Aorta (tissue), 5 donors: ENCODE measurements around the gene RAB3GAP1. TPM values are rescaled to one million over a fixed set of nuclear protein-coding genes. Genes with fewer than 3 reads are reported as not detected.
"Not testable (repeated sequence)": the region's sequence is repeated elsewhere in the genome, so short reads cannot be mapped to it uniquely, and the experiment has no call there.

Source experiments
- ATAC-seq: fragments of 200-7000 bp; cut with Tn5 transposase; one replicate; pipeline ENCODE4 v1.9.1; 2022; ENCODE audit warnings: moderate library complexity; ENCODE audit not compliant: low FRiP score
- DNase-seq, 2 donors: peaks; one replicate each; pipeline ENCODE4 v3.0.0-alpha.2; 2020
- H3K27ac ChIP-seq, 2 donors: one replicate each; pipeline ENCODE4 v1.5.1; 2013; ENCODE audit warnings: low read length in 2 of 2, mild to moderate bottlenecking in 2 of 2, moderate library complexity in 2 of 2, control low read depth in 1 of 2, inconsistent platforms in 1 of 2, low read depth in 1 of 2
- H3K27me3 ChIP-seq, 2 donors: one replicate each; pipeline ENCODE4 v1.6.1; 2013; ENCODE audit warnings: control low read depth in 1 of 2, low read length in 1 of 2, mild to moderate bottlenecking in 1 of 2, moderate library complexity in 1 of 2; ENCODE audit not compliant: insufficient read depth in 2 of 2, control insufficient read depth in 1 of 2
- H3K36me3 ChIP-seq, 2 donors: one replicate each; pipeline ENCODE4 v1.6.1; 2013; ENCODE audit warnings: control low read depth in 1 of 2, low read length in 1 of 2, mild to moderate bottlenecking in 1 of 2; ENCODE audit not compliant: insufficient read depth in 2 of 2, control insufficient read depth in 1 of 2
- H3K4me1 ChIP-seq, 2 donors: one replicate each; pipeline ENCODE4 v1.6.1; 2013; ENCODE audit warnings: low read length in 2 of 2, control low read depth in 1 of 2, mild to moderate bottlenecking in 1 of 2, moderate library complexity in 1 of 2; ENCODE audit not compliant: insufficient read depth in 2 of 2, control insufficient read depth in 1 of 2
- H3K4me3 ChIP-seq, 2 donors: one replicate each; pipeline ENCODE4 v1.5.1; 2013; ENCODE audit warnings: low read length in 2 of 2, control low read depth in 1 of 2, mild to moderate bottlenecking in 1 of 2
- H3K9me3 ChIP-seq: one replicate; pipeline ENCODE4 v1.6.1; 2013; ENCODE audit warnings: mild to moderate bottlenecking, low read length; ENCODE audit not compliant: control insufficient read depth
- WGBS, 2 donors: extraction: QIAGEN DNeasy Blood & Tissue Kit; methylation state at CpG; one replicate each; pipeline ENCODE4 v1.1.7; 2013; 5-methylcytosine and 5-hydroxymethylcytosine counted together
- intact Hi-C, 2 donors: fragments of 100-400 bp; cut with DNase I; formaldehyde crosslinking; loops; one replicate each; pipeline versions ENCODE4 v1.14.2 to v1.15.0; 2022
- polyA plus RNA-seq, 2 donors: library from polyadenylated mRNA; stranded (reverse); fragments of 200-250 nt; gene quantifications; one replicate each; pipeline ENCODE4 v1.2.3, GENCODE V29; 2013
- total RNA-seq, 2 donors: library from RNA; stranded (reverse); fragmentation: NEBNext Ultra II Directional; extraction: Animal tissue kit (Norgen Biotek cat#: 25700); gene quantifications; one replicate each; pipeline ENCODE4 v1.2.1, GENCODE V29; 2021
- donor health status: healthy with polysubstance abuse.
- donor health status: Bipolar disorder and iron deficiency.
- donor health status: DM: no; HTN: no; CAD: no.
- donor health status: DM: no; HTN: no; CAD: no.
- donor health status: DM: yes; HTN: yes; CAD: no.

The RAB3GAP1 gene
- total and polyA plus RNA-seq, 4 donors, result 30.2 to 86.1 (median 49.0) TPM

DNA sequence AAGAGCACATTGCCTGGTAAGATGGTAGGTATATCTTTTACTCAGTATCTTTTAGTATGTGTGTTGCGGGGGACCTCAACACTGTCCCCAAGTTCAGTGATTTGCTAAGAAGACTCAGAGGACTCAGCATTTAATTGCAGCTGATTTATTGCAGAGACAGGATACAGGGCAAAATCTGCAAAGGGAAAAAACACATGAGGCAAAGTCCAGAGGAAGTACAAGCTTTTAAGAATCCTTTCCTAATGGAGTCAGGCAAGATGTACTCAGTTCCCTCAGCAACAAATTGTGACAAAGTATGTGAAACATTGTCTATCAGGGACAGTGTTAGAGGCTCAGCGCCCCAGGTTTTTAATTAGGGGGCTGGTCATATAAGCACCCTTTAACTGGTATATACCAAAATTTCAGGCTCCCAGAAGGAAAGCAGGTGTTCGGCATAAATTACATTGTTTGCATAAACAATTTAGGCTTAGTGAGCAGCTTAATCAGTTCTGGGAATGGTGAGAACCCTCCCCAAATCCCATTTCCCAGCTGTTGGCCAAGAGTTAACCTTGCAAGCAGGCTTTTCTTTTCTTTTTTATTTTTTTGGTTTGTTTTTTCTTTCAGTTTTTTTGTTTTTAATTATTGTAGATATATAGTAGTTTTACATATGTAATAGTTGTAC is 41.7 kb downstream of the RAB3GAP1 start:
- WGBS, 2 donors, result 95 to 98% methylated on average over 3 of the region's 3 CpGs
- intact Hi-C loops, result no loop called here
- no peaks in the 10 kb centered on the region for H3K9me3 ChIP-seq
- no peak overlapping the region for H3K4me3 ChIP-seq
- H3K4me1 ChIP-seq, result peaks cover 0 to 2% of the 10 kb centered on the region in 2 donors
- ATAC-seq (no peak), DNase-seq (no peak)
- no peak overlapping the region for H3K27ac ChIP-seq
- no peaks in the 10 kb centered on the region for H3K27me3 ChIP-seq
- H3K36me3 ChIP-seq, result no peaks in the 10 kb centered on the region

DNA sequence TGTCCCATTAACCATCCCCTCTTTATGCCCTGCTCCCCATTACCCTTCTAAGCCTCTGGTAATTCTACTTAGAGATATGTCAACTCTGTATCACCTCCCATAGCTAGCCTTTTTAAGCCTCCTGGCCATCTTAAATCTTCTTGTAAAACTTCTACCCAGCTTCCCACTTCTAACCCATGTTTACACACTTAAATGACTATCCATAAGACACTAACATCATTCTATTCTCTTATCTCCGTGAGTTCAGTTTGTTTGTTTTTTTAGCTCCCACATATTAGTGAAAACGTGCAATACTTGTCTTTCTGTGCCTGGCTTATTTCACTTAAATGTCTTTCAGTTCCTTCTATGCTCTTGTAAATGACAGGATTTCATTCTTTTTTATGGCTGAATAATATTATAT is 42.4 kb downstream of the RAB3GAP1 start:
- H3K9me3 ChIP-seq, result no peaks in the 10 kb centered on the region
- peaks cover 0 to 2% of the 10 kb centered on the region in 2 donors for H3K4me1 ChIP-seq
- H3K27me3 ChIP-seq, result no peaks in the 10 kb centered on the region
- WGBS, 2 donors, result 68 to 69% methylated on average over 2 of the region's 2 CpGs
- H3K36me3 ChIP-seq, result no peaks in the 10 kb centered on the region
- H3K4me3 ChIP-seq, result no peak overlapping the region
- intact Hi-C loops, result no loop called here
- no peak for ATAC-seq
- DNase-seq, result no peak
- no peak overlapping the region for H3K27ac ChIP-seq

DNA sequence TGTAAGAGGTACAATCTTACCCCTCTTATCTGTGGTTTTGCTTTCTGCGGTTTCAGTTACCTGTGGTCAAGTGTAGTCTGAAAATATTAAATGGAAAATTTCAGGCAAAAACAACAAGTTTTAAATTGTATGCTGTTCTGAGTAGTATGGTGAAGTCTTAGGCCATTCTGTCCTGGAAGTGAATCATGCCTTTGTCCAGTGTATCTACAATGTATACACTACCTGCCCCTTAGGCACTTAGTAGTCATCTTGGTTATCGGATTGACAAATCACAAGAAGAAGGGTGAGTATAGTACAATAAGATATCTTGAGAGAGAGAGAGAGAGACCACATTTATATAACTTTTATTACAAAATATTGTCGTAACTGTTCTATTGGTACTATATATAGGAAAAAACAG is 43.5 kb downstream of the RAB3GAP1 start:
- WGBS, 2 donors, result 98 to 99% methylated on average over 3 of the region's 3 CpGs
- no peak overlapping the region for H3K4me3 ChIP-seq
- H3K36me3 ChIP-seq, result no peaks in the 10 kb centered on the region
- intact Hi-C loops, result no loop called here
- DNase-seq (no peak), ATAC-seq (no peak)
- H3K9me3 ChIP-seq, result no peaks in the 10 kb centered on the region
- no peaks in the 10 kb centered on the region for H3K27me3 ChIP-seq
- H3K4me1 ChIP-seq, result peaks cover 0 to 8% of the 10 kb centered on the region in 2 donors
- H3K27ac ChIP-seq, result no peak overlapping the region

DNA sequence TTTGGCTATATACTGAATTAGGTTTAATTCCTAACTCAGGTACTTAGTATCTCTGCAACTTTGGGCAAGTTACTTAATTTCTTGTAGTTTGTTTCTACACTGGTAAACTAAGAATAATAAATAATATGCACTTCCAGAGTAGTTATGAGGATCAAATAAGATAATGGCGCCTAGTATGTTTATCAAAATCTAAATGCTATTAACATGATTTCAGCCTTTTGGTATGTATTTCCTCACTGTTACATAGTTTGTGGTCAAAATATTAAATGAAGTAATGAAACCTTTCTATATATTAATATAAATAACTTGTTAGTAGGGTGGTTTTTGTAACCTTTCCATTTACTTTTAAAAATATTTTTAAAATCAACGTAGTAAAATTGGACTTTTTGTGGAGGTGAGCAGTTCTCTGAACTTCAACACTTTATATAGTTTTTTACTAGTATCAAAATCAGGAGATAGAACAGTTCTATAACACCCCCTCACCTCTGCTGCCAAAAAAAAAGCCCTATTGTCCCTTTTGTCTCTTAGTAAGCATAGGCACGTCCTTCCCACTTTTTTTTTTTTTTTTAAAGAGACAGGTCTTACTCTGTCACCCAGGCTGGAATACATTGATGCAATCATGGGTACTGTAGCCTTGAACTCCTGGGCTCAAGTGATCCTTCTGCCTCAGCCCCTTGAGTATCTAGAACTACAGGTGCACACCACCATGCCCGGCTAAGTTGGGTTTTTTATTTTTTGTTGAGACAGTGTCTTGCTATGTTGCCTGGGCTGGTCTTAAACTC is 44.8 kb downstream of the RAB3GAP1 start:
- Histone ChIP-seq H3K36me3 (no peaks in the 10 kb centered on the region), H3K4me1 (peaks cover 0 to 8% of the 10 kb centered on the region in 2 donors), H3K4me3 (no peak overlapping the region), H3K27ac (no peak overlapping the region), H3K27me3 (no peaks in the 10 kb centered on the region), H3K9me3 (no peaks in the 10 kb centered on the region)
- intact Hi-C loops, result no loop called here
- WGBS, 2 donors, result 77% methylated on average over 4 of the region's 4 CpGs
- DNase-seq (no peak), ATAC-seq (no peak)

DNA sequence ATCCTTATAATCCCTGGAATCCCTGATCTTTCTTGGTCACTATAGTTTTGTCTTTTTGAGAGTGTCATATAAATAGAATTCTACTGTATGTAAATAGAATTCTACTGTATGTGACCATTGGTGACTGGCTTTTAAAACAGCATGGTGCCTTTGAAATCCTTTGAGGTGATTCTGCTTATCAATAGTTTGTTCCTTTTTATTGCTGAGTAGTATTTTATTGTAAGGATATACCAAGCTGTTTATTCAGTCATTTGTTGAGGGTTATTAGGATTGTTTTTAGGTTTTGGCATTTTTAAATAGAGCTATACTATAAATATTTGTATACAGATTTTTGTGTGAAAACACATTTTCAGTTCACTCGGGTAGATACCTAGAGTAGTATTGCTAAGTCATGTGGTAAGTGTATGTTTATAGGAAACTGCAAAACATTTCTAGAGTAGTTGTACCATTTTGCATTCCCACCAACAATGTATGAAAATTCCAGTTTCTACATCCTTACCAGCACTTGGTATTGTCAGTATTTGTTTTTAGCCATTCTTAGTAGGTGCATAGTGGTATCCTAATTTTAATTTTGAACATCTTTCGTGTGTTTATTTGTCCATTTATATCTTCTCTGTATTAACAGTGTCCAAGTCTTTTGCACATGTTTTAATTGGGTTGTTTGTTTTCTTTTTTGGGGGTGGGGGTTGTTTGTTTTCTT is 45.6 kb downstream of the RAB3GAP1 start:
- Histone ChIP-seq H3K4me1 (peaks cover 0 to 8% of the 10 kb centered on the region in 2 donors), H3K27me3 (no peaks in the 10 kb centered on the region), H3K4me3 (no peak overlapping the region), H3K36me3 (peaks cover 0 to 2% of the 10 kb centered on the region in 2 donors), H3K9me3 (no peaks in the 10 kb centered on the region), H3K27ac (no peak overlapping the region)
- 96 to 99% methylated on average over 2 of the region's 2 CpGs for WGBS, 2 donors
- ATAC-seq, result no peak
- intact Hi-C loops, result no loop called here
- no peak for DNase-seq

DNA sequence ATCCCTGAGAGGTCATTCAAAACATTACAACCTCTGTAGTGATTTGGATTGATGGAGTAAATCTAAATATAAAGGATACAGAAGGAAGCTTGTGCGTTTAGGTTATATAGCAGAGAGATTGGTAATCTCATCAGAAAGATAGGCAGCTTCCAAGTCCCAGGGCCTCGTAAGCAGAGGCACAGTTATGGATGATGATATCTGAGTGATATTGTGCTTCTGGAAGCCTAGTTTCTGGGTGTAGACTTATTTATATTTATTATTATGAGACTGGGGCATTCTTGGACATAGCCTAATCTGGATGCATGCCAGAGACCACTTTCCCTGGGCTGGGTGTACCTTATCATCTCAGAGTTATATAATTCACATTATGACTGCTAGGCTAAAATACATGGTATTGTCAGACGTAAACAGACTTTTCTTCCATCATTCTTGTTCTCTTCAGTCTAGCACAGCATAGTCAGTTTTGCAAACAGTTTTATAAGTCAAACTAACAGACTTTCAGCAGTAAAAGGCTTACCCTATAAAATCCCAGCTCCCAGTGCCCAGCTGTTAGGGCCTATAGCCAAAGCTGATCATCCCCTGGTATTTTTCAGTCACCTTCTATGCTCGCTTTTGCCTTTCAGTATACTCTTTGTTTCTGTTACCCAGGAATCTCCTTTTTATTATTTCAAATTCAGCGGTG is 47.9 kb downstream of the RAB3GAP1 start:
- WGBS, 2 donors, result 71% methylated on average over 5 of the region's 5 CpGs
- no peak overlapping the region for H3K4me3 ChIP-seq
- H3K27me3 ChIP-seq, result no peaks in the 10 kb centered on the region
- DNase-seq, result no peak
- H3K36me3 ChIP-seq, result peaks cover 2 to 3% of the 10 kb centered on the region in 2 donors
- no peak for ATAC-seq
- H3K9me3 ChIP-seq, result no peaks in the 10 kb centered on the region
- intact Hi-C loops, result no loop called here
- peaks cover 0 to 8% of the 10 kb centered on the region in 2 donors for H3K4me1 ChIP-seq
- H3K27ac ChIP-seq, result no peak overlapping the region

DNA sequence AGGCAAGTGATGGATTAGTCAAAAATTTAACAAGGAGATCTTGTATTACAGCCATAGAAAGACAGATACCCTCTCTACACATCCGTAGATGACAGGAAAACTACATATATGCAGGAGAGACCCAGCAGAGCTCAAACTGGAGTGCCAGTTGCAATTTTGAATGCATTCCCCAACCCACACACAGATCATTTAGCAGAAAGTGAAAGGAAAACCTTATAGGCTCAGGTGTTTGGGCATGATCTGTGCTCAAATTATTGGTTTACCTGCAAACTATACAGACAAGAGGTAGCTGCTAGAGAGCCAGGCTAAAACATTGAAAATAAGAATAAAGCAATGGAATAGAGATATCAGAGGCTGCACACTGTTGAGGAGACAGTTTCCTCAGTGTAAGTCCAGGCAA is 51.8 kb downstream of the RAB3GAP1 start:
- H3K4me3 ChIP-seq, result no peak overlapping the region
- peaks cover 0 to 6% of the 10 kb centered on the region in 2 donors for H3K4me1 ChIP-seq
- no peak for DNase-seq
- WGBS, 2 donors, result 90 to 97% methylated on average over 1 of the region's 1 CpG
- H3K9me3 ChIP-seq, result no peaks in the 10 kb centered on the region
- intact Hi-C loops, result no loop called here
- H3K27ac ChIP-seq, result no peak overlapping the region
- no peaks in the 10 kb centered on the region for H3K27me3 ChIP-seq
- no peak for ATAC-seq
- H3K36me3 ChIP-seq, result peaks cover 3% of the 10 kb centered on the region in 2 donors

DNA sequence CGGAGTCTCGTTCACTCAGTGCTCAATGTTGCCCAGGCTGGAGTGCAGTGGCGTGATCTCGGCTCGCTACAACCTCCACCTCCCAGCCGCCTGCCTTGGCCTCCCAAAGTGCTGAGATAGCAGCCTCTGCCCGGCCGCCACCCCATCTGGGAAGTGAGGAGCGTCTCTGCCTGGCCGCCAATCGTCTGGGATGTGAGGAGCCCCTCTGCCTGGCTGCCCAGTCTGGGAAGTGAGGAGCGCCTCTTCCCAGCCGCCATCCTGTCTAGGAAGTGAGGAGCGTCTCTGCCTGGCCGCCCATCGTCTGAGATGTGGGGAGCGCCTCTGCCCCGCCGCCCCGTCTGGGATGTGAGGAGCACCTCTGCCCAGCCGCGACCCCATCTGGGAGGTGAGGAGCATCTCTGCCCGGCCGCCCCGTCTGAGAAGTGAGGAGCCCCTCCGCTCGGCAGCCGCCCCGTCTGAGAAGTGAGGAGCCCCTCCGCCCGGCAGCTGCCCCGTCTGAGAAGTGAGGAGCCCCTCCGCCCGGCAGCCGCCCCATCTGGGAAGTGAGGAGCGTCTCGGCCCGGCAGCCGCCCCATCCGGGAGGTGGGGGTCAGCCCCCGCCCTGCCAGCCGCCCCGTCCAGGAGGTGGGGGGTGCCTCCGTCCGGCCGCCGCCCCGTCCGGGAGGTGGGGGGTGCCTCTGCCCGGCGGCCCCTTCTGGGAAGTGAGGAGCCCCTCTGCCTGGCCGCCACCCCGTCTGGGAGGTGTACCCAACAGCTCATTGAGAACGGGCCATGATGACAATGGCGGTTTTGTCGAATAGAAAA is 53.6 kb downstream of the RAB3GAP1 start:
- ATAC-seq, H3K9me3 ChIP-seq, H3K36me3 ChIP-seq, DNase-seq, intact Hi-C loops, H3K4me1 ChIP-seq, H3K4me3 ChIP-seq, H3K27ac ChIP-seq, H3K27me3 ChIP-seq: not testable (repeated sequence)
- WGBS, 2 donors, result 97 to 98% methylated on average over 35 to 55 of the region's 56 CpGs
